K562 (cell line): ENCODE results near the gene PAX2. TPM values are rescaled to one million over a fixed set of nuclear protein-coding genes. Genes with fewer than 3 reads are reported as not detected.

ENCODE experiments used
- ATAC-seq: fragments of 200-7000 bp; cut with Tn5 transposase; 3 replicates; pipeline ENCODE4 v1.9.1; 2020; ENCODE audit warnings: moderate library complexity
- BruUV-seq: library from RNA; stranded (reverse); fragments of 400-500 nt; replicated peaks from 2 replicates; lab custom pipeline; 2021; lab: Mats Ljungman, UMichigan
- CTCF ChIA-PET: fragments of 300-600 bp; formaldehyde crosslinking; extraction: SDS; loops from one replicate; lab custom pipeline; 2021; ENCODE audit warnings: low intra/inter-chr PET ratio; lab: Yijun Ruan, JAX
- POLR2A ChIA-PET: fragments of 300-600, 350-650 bp; sonication (Branson Sonifier 250); formaldehyde crosslinking; extraction: SDS; loops from one replicate; lab custom pipeline; 2021; ENCODE audit warnings: antibody characterized with exemption, inconsistent platforms; lab: Yijun Ruan, JAX
- DNase-seq, 4 experiments: peaks; one replicate each; pipeline versions ENCODE4 v3.0.0 to v3.0.0-alpha.2; 2011 to 2018; ENCODE audit warnings: low spot score in 3 of 4, mixed read lengths in 3 of 4; ENCODE audit errors: extremely low read depth in 1 of 4
- FAIRE-seq: peaks from 2 replicates; lab custom pipeline; 2011; peaks lifted over from hg19 to GRCh38; lab: Jason Lieb, UNC
- H2AFZ ChIP-seq: 2 replicates; pipeline ENCODE4 v1.6.0; 2011; ENCODE audit warnings: low read depth, low read length, control low read depth, inconsistent platforms
- H3K27ac ChIP-seq: fragments of 200-600 bp; 3 replicates; pipeline ENCODE4 v1.8.0; 2011; ENCODE audit warnings: low read depth, mild to moderate bottlenecking, control low read depth, inconsistent platforms, low read length, moderate library complexity, mixed read lengths; ENCODE audit errors: extremely low read depth
- H3K27me3 ChIP-seq, 2 experiments: fragments of 300-600 bp in 1 of 2; 2 replicates in 1 of 2; 3 replicates in 1 of 2; pipeline versions ENCODE4 v1.6.0 to v1.8.0; 2011; ENCODE audit warnings: inconsistent platforms in 2 of 2, low read length in 2 of 2, mild to moderate bottlenecking in 1 of 2, mixed read lengths in 1 of 2, moderate library complexity in 1 of 2; ENCODE audit not compliant: control insufficient read depth in 2 of 2, insufficient read depth in 2 of 2
- H3K36me3 ChIP-seq: fragments of 300-600 bp; 3 replicates; pipeline ENCODE4 v1.8.0; 2011; ENCODE audit warnings: mild to moderate bottlenecking, low read length, inconsistent platforms; ENCODE audit not compliant: control insufficient read depth, insufficient read depth
- H3K4me1 ChIP-seq, 2 experiments: fragments of 200-600 bp in 1 of 2; replicated peaks in 1 of 2; 2 replicates in 1 of 2; 3 replicates in 1 of 2; pipeline versions ENCODE4 v1.5.1 to v1.8.0; 2011; ENCODE audit warnings: inconsistent platforms in 2 of 2, low read length in 2 of 2, mild to moderate bottlenecking in 1 of 2, mixed read lengths in 1 of 2, moderate library complexity in 1 of 2; ENCODE audit not compliant: control insufficient read depth in 2 of 2, insufficient read depth in 2 of 2
- H3K4me2 ChIP-seq: 2 replicates; pipeline ENCODE4 v1.6.1; 2011; ENCODE audit warnings: low read length, control low read depth, inconsistent platforms, mixed read lengths; ENCODE audit not compliant: insufficient read depth
- H3K4me3 ChIP-seq: fragments of 200-600 bp; sonication (generic), shearing (Covaris generic); 2 replicates; pipeline ENCODE4 v1.5.1; 2016; ENCODE audit warnings: control low read depth, inconsistent platforms
- H3K79me2 ChIP-seq: fragments of 200-600 bp; 3 replicates; pipeline ENCODE4 v1.8.0; 2011; ENCODE audit warnings: low read length, inconsistent platforms; ENCODE audit not compliant: control insufficient read depth, insufficient read depth
- H3K9ac ChIP-seq, 2 experiments: 2 replicates each; pipeline versions ENCODE4 v1.6.0 to v1.6.1; 2011; ENCODE audit warnings: low read depth in 2 of 2, low read length in 2 of 2, control low read depth in 1 of 2, inconsistent platforms in 1 of 2, mild to moderate bottlenecking in 1 of 2, mixed read lengths in 1 of 2; ENCODE audit not compliant: insufficient read depth in 1 of 2
- H3K9me1 ChIP-seq: one replicate; pipeline ENCODE4 v1.6.0; 2011; ENCODE audit warnings: inconsistent platforms, mild to moderate bottlenecking, low read length, moderate library complexity; ENCODE audit not compliant: control insufficient read depth, insufficient read depth
- H3K9me3 ChIP-seq: replicated peaks from 2 replicates; pipeline ENCODE4 v1.5.1; 2011; ENCODE audit warnings: low read depth, low read length, inconsistent platforms; ENCODE audit not compliant: control insufficient read depth, insufficient read depth
- H4K20me1 ChIP-seq: replicated peaks from 2 replicates; pipeline ENCODE4 v1.6.1; 2011; ENCODE audit warnings: low read length, inconsistent platforms, mixed read lengths; ENCODE audit not compliant: control insufficient read depth, insufficient read depth
- CBX1 ChIP-seq: sonication (generic); IDR thresholded peaks from 2 replicates; pipeline ENCODE4 v1.6.1; 2016; ENCODE audit warnings: antibody characterized with exemption, low read depth, mild to moderate bottlenecking
- CBX2 ChIP-seq: fragments of 200-600 bp; sonication (generic); IDR thresholded peaks from one replicate; pipeline ENCODE4 v1.6.1; 2012; ENCODE audit warnings: mild to moderate bottlenecking, low read length, inconsistent platforms; ENCODE audit not compliant: insufficient read depth, poor library complexity, severe bottlenecking
- HSF4 ChIP-seq: fragments of 250-450 bp; sonication (Bioruptor Pico); IDR thresholded peaks from 2 replicates; pipeline ENCODE4 v2.1.2; 2022; ENCODE audit warnings: mild to moderate bottlenecking, moderate library complexity, borderline replicate concordance
- LCOR ChIP-seq: sonication (generic); formaldehyde crosslinking; IDR thresholded peaks from 2 replicates; pipeline ENCODE4 v1.8.0; 2022; ENCODE audit warnings: mild to moderate bottlenecking, missing genetic modification reagents
- PHTF2 ChIP-seq: fragments of 250-450 bp; sonication (Bioruptor Pico); IDR thresholded peaks from 2 replicates; pipeline ENCODE4 v1.5.0; 2021; ENCODE audit warnings: mild to moderate bottlenecking
- PRPF4 ChIP-seq: fragments of 200-400 bp; formaldehyde crosslinking; IDR thresholded peaks from one replicate; pipeline ENCODE4 v1.6.1; 2017; ENCODE audit warnings: low read length, low read depth, mild to moderate bottlenecking; ENCODE audit not compliant: insufficient read depth, poor library complexity, severe bottlenecking
- ZC3H8 ChIP-seq: fragments of 450-650 bp; IDR thresholded peaks from 2 replicates; pipeline ENCODE4 v1.6.1; 2017
- ZKSCAN8 ChIP-seq: fragments of 200-800 bp; sonication (Bioruptor generic); IDR thresholded peaks from 2 replicates; pipeline ENCODE4 v1.6.1; 2016; ENCODE audit warnings: missing genetic modification characterization, missing compliant biosample characterization
- ZNF41 ChIP-seq: fragments of 250-450 bp; sonication (Bioruptor Pico); conservative IDR thresholded peaks from 2 replicates; pipeline ENCODE4 v1.4.0; 2020; ENCODE audit warnings: mild to moderate bottlenecking
- WGBS: fragments of 100-300 bp; shearing (Covaris generic); methylation state at CpG from one replicate; pipeline ENCODE4 v1.1.6; 2016; ENCODE audit warnings: low coverage, mixed read lengths; ENCODE audit not compliant: insufficient coverage; ENCODE audit errors: missing lambda C conversion rate; 5-methylcytosine and 5-hydroxymethylcytosine counted together
- in situ Hi-C: fragments of 300-500 bp; cut with MboI; formaldehyde crosslinking; loops from 4 replicates; pipeline ENCODE4 v1.15.0; 2018; ENCODE audit warnings: inconsistent platforms, mixed read lengths
- intact Hi-C: fragments of 100-400 bp; cut with micrococcal nuclease; formaldehyde crosslinking; loops from 2 replicates; pipeline ENCODE4 v1.14.2; 2022
- polyA plus RNA-seq, 8 experiments: library from polyadenylated mRNA; depleted of rRNA in 4 of 8; stranded (reverse) in 5 of 8; unstranded in 3 of 8; fragments of >200 nt; fragmentation: Nextera tagmentation in 2 of 8; fragmentation: Illumina TruSeq in 1 of 8; extraction: Ambion mirVana in 2 of 8; extraction: Trizol in 1 of 8; gene quantifications; 2 replicates each; pipeline versions ENCODE4 v1.2.1 to v1.2.3, GENCODE V29; 2011 to 2014; ENCODE audit warnings: inconsistent platforms in 1 of 8, missing spikeins in 1 of 8
- total RNA-seq, 7 experiments: library from RNA; depleted of rRNA in 6 of 7; stranded (reverse); fragments of >200 nt in 6 of 7; fragmentation: Illumina TruSeq in 2 of 7; extraction: Trizol in 2 of 7; gene quantifications; 2 replicates each; pipeline versions ENCODE4 v1.2.1 to v1.2.3, GENCODE V29; 2011 to 2021; ENCODE audit warnings: low replicate concordance in 1 of 7
- TF ChIP-seq, protein P1 (sequence below): sonication (generic); formaldehyde crosslinking; IDR thresholded peaks from 2 replicates; pipeline ENCODE4 v1.8.0; 2022; ENCODE audit warnings: mild to moderate bottlenecking, missing genetic modification reagents
- TF ChIP-seq, protein P2 (sequence below): sonication (generic); formaldehyde crosslinking; IDR thresholded peaks from 2 replicates; pipeline ENCODE4 v1.8.0; 2022; ENCODE audit warnings: missing genetic modification reagents, mild to moderate bottlenecking, moderate library complexity, borderline replicate concordance
- TF ChIP-seq, protein P3 (sequence below): fragments of 250-450 bp; sonication (Bioruptor Pico); IDR thresholded peaks from 2 replicates; pipeline ENCODE4 v1.9.0; 2021; ENCODE audit warnings: mild to moderate bottlenecking, inconsistent platforms
- TF ChIP-seq, protein P4 (sequence below): sonication (generic); formaldehyde crosslinking; IDR thresholded peaks from 2 replicates; pipeline ENCODE4 v1.8.0; 2022; ENCODE audit warnings: mild to moderate bottlenecking, missing genetic modification reagents

The PAX2 gene
- total and polyA plus RNA-seq, 9 of the 15 experiments (the other 6 are each of a cell fraction or from before 2014, with no cell fraction given) = not detected

DNA sequence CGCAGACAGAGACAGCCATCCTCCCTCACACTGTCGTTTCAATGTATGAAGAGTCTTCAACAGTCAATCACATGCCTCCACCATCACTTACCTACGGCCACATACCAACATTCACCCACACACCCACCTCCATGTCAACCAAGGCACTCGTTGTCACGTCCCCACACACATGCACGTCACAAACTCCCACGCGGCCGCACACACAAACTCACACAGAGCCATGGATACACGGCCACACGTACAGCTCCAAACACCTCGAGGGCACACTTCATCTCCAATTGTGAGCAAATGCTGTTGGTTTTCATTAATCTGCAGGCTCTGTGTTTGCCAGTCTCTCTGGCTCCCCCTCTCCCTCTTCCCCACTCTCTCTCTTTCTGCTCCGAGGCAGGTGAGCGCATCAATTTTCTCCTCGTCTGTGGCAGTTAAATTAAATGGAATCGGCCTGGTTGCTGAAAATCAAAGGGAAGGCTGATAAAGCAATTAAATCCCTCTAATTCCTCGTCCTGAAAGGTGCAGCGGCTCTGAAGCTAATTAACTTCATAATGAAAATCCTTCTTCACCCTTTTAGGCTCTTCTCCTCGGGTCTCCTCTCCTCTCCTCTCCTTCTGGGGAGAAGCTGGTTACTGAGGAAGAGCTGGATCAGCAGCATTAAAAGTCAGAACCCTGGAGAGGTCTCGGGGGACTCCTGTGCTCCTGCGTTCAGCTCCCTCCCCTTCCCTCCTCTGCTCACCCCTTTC is 113.5 kb downstream of the PAX2 start:
- Histone ChIP-seq H3K4me3 (no peak overlapping the region), H3K9me3 (no peaks in the 10 kb centered on the region), H3K79me2 (no peaks in the 10 kb centered on the region), H4K20me1 (no peaks in the 10 kb centered on the region; the same call in 1 of the 2 replicates), H3K4me1 (no peaks in the 10 kb centered on the region), H3K4me2 (no peak overlapping the region), H3K36me3 (no peaks in the 10 kb centered on the region), H3K9ac (no peak overlapping the region), H3K27me3 (peaks cover 6 to 50% of the 10 kb centered on the region in 2 experiments; a peak in 3 of 5 replicates), H3K27ac (no peak overlapping the region), H3K9me1 (no peaks in the 10 kb centered on the region), H2AFZ (no peak overlapping the region)
- 1% methylated on average over 17 of the region's 21 CpGs for WGBS
- intact Hi-C loops = no loop called here
- DNase-seq (no peak), FAIRE-seq (no peak), ATAC-seq (no peak)
- CTCF ChIA-PET = no interaction called here
- BruUV-seq = no TSS peak
- in situ Hi-C loops = loop anchor here (25.0 kb wide), 1 partner anchor 297 kb away; no protein-coding TSS in a partner anchor
- POLR2A ChIA-PET = interaction anchor here (0.6 to 0.8 kb wide), 2 partner anchors 20 to 1609 kb away, joined by 3 read pairs; no protein-coding TSS in a partner anchor
- TF ChIP-seq PHTF2 (CRISPR knock-in tag) (no peak), ZNF41 (CRISPR knock-in tag) (no peak), LCOR (no peak), ZKSCAN8 (no peak), HSF4 (no peak), PRPF4 (no peak), CBX1 (no peak), ZC3H8 (no peak), CBX2 (no peak)
- TF ChIP-seq, protein P1, sequence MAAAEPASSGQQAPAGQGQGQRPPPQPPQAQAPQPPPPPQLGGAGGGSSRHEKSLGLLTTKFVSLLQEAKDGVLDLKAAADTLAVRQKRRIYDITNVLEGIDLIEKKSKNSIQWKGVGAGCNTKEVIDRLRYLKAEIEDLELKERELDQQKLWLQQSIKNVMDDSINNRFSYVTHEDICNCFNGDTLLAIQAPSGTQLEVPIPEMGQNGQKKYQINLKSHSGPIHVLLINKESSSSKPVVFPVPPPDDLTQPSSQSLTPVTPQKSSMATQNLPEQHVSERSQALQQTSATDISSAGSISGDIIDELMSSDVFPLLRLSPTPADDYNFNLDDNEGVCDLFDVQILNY (CRISPR knock-in tag) = no peak
- TF ChIP-seq, protein P2, sequence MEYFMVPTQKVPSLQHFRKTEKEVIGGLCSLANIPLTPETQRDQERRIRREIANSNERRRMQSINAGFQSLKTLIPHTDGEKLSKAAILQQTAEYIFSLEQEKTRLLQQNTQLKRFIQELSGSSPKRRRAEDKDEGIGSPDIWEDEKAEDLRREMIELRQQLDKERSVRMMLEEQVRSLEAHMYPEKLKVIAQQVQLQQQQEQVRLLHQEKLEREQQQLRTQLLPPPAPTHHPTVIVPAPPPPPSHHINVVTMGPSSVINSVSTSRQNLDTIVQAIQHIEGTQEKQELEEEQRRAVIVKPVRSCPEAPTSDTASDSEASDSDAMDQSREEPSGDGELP (CRISPR knock-in tag) = no peak
- TF ChIP-seq, protein P3, sequence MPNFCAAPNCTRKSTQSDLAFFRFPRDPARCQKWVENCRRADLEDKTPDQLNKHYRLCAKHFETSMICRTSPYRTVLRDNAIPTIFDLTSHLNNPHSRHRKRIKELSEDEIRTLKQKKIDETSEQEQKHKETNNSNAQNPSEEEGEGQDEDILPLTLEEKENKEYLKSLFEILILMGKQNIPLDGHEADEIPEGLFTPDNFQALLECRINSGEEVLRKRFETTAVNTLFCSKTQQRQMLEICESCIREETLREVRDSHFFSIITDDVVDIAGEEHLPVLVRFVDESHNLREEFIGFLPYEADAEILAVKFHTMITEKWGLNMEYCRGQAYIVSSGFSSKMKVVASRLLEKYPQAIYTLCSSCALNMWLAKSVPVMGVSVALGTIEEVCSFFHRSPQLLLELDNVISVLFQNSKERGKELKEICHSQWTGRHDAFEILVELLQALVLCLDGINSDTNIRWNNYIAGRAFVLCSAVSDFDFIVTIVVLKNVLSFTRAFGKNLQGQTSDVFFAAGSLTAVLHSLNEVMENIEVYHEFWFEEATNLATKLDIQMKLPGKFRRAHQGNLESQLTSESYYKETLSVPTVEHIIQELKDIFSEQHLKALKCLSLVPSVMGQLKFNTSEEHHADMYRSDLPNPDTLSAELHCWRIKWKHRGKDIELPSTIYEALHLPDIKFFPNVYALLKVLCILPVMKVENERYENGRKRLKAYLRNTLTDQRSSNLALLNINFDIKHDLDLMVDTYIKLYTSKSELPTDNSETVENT = no peak
- TF ChIP-seq, protein P4, sequence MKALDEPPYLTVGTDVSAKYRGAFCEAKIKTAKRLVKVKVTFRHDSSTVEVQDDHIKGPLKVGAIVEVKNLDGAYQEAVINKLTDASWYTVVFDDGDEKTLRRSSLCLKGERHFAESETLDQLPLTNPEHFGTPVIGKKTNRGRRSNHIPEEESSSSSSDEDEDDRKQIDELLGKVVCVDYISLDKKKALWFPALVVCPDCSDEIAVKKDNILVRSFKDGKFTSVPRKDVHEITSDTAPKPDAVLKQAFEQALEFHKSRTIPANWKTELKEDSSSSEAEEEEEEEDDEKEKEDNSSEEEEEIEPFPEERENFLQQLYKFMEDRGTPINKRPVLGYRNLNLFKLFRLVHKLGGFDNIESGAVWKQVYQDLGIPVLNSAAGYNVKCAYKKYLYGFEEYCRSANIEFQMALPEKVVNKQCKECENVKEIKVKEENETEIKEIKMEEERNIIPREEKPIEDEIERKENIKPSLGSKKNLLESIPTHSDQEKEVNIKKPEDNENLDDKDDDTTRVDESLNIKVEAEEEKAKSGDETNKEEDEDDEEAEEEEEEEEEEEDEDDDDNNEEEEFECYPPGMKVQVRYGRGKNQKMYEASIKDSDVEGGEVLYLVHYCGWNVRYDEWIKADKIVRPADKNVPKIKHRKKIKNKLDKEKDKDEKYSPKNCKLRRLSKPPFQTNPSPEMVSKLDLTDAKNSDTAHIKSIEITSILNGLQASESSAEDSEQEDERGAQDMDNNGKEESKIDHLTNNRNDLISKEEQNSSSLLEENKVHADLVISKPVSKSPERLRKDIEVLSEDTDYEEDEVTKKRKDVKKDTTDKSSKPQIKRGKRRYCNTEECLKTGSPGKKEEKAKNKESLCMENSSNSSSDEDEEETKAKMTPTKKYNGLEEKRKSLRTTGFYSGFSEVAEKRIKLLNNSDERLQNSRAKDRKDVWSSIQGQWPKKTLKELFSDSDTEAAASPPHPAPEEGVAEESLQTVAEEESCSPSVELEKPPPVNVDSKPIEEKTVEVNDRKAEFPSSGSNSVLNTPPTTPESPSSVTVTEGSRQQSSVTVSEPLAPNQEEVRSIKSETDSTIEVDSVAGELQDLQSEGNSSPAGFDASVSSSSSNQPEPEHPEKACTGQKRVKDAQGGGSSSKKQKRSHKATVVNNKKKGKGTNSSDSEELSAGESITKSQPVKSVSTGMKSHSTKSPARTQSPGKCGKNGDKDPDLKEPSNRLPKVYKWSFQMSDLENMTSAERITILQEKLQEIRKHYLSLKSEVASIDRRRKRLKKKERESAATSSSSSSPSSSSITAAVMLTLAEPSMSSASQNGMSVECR (CRISPR knock-in tag) = no peak
